Caco-2 (cell line): Measurements from ENCODE around the gene TLCD3B. TPM values are rescaled to one million over a fixed set of nuclear protein-coding genes. Genes with fewer than 3 reads are reported as not detected.
A peak's percentile ranks its signal among the peaks of the same experiment; 100 is the strongest.
"Not testable (repeated sequence)": the region's sequence is repeated elsewhere in the genome, so short reads cannot be mapped to it uniquely, and the experiment has no call there.

ENCODE experiments used
- BruUV-seq: library from RNA; stranded (reverse); fragments of 400-500 nt; replicated peaks from 2 replicates; lab custom pipeline; 2021; lab: Mats Ljungman, UMichigan
- CTCF ChIA-PET: fragments of 300-600 bp; sonication (Branson Sonifier 250); formaldehyde crosslinking; loops from one replicate; lab custom pipeline; 2022; ENCODE audit warnings: antibody characterized with exemption; lab: Charles Lee
- POLR2A ChIA-PET: fragments of 300-600 bp; sonication (Branson Sonifier 250); formaldehyde crosslinking; loops from one replicate; lab custom pipeline; 2022; ENCODE audit warnings: antibody characterized with exemption; lab: Charles Lee
- DNase-seq, 2 experiments: peaks; one replicate each; pipeline versions ENCODE4 v3.0.0 to v3.0.0-alpha.2; 2020 to 2022
- H3K27me3 ChIP-seq: replicated peaks from 2 replicates; pipeline ENCODE4 v1.6.0; 2011; ENCODE audit warnings: low read length; ENCODE audit not compliant: control insufficient read depth, insufficient read depth
- H3K36me3 ChIP-seq: 2 replicates; pipeline ENCODE4 v1.5.1; 2011; ENCODE audit warnings: low read length; ENCODE audit not compliant: control insufficient read depth, insufficient read depth
- H3K4me1 ChIP-seq: fragments of 250-450 bp; sonication (Bioruptor Pico); 2 replicates; pipeline ENCODE4 v1.5.1; 2020; ENCODE audit warnings: mild to moderate bottlenecking
- H3K4me3 ChIP-seq: 2 replicates; pipeline ENCODE4 v1.5.1; 2011; ENCODE audit warnings: low read depth, mild to moderate bottlenecking, control low read depth, low read length
- H3K9me3 ChIP-seq: fragments of 250-450 bp; sonication (Bioruptor Pico); 2 replicates; pipeline ENCODE4 v1.5.1; 2020; ENCODE audit warnings: mild to moderate bottlenecking, moderate library complexity
- H3K27ac Mint-ChIP-seq: one replicate; pipeline ENCODE4 v1.8.0; 2022; ENCODE audit warnings: mixed read lengths; ENCODE audit not compliant: unreplicated experiment
- H3K27me3 Mint-ChIP-seq: one replicate; pipeline ENCODE4 v1.8.0; 2022; ENCODE audit warnings: mixed read lengths; ENCODE audit not compliant: insufficient read depth, unreplicated experiment
- H3K36me3 Mint-ChIP-seq: one replicate; pipeline ENCODE4 v1.8.0; 2022; ENCODE audit warnings: mild to moderate bottlenecking, mixed read lengths; ENCODE audit not compliant: insufficient read depth, unreplicated experiment
- H3K4me1 Mint-ChIP-seq: one replicate; pipeline ENCODE4 v1.8.0; 2022; ENCODE audit warnings: low read depth, mixed read lengths; ENCODE audit not compliant: unreplicated experiment
- H3K4me3 Mint-ChIP-seq: one replicate; pipeline ENCODE4 v1.8.0; 2022; ENCODE audit warnings: mild to moderate bottlenecking, moderate library complexity, mixed read lengths; ENCODE audit not compliant: unreplicated experiment
- H3K9me3 Mint-ChIP-seq: one replicate; pipeline ENCODE4 v1.8.0; 2022; ENCODE audit warnings: mixed read lengths; ENCODE audit not compliant: unreplicated experiment
- CTCF ChIP-seq, 2 experiments: fragments of 200-600 bp in 1 of 2; IDR thresholded peaks; 1 replicate in 1 of 2; 2 replicates in 1 of 2; pipeline versions ENCODE4 v1.5.1 to v1.8.0; 2011 to 2022; ENCODE audit warnings: antibody characterized with exemption in 1 of 2, control low read depth in 1 of 2, inconsistent platforms in 1 of 2, low read depth in 1 of 2, low read length in 1 of 2, mild to moderate bottlenecking in 1 of 2, moderate library complexity in 1 of 2; ENCODE audit not compliant: insufficient read depth in 1 of 2, severe bottlenecking in 1 of 2, unreplicated experiment in 1 of 2
- intact Hi-C: fragments of 100-400 bp; cut with micrococcal nuclease; formaldehyde crosslinking; loops from one replicate; pipeline ENCODE4 v1.10.0; 2022; ENCODE audit not compliant: unreplicated experiment
- total RNA-seq: library from RNA; stranded (reverse); gene quantifications from 2 replicates; pipeline ENCODE4 v1.2.3, GENCODE V29; 2022

The TLCD3B gene
- total RNA-seq, 1 experiment from 2014 or later, result 0.48 TPM

GRCh38 chr16:30046178-30046577 is 15.1 kb upstream of the TLCD3B start:
- POLR2A ChIA-PET, result no interaction called here
- no peak overlapping the region for H3K4me3 Mint-ChIP-seq

GRCh38 chr16:30041841-30042240 is 10.8 kb upstream of the TLCD3B start:
- CTCF ChIA-PET, result interaction anchor here (0.6 to 0.9 kb wide), 2 partner anchors 10 to 1101 kb away, joined by 3 to 4 read pairs; no protein-coding TSS in a partner anchor
- BruUV-seq, result no TSS peak

More at GRCh38 chr16:30046178-30046577, 15.1 kb upstream of the TLCD3B start:
- Histone ChIP-seq H3K9me3 (no peaks in the 10 kb centered on the region), H3K27me3 (no peaks in the 10 kb centered on the region), H3K36me3 (no peaks in the 10 kb centered on the region), H3K4me3 (no peak overlapping the region), H3K4me1 (no peaks in the 10 kb centered on the region)
- no peaks in the 10 kb centered on the region for H3K4me1 Mint-ChIP-seq
- CTCF ChIA-PET, result no interaction called here
- no TSS peak for BruUV-seq
- intact Hi-C loops, result no loop called here
- H3K27ac Mint-ChIP-seq, result no peak overlapping the region
- no peaks in the 10 kb centered on the region for H3K36me3 Mint-ChIP-seq
- no peaks in the 10 kb centered on the region for H3K9me3 Mint-ChIP-seq
- no peak for DNase-seq
- H3K27me3 Mint-ChIP-seq, result no peaks in the 10 kb centered on the region
- TF ChIP-seq CTCF (IDR thresholded peaks at IDR 0.05; ENCODE audit: insufficient read depth in 1 of 2, low read depth in 1 of 2, low read length in 1 of 2, severe bottlenecking in 1 of 2, unreplicated experiment in 1 of 2), result no peak

GRCh38 chr16:30040690-30041089 is 9.6 kb upstream of the TLCD3B start:
- H3K9me3 Mint-ChIP-seq, POLR2A ChIA-PET, DNase-seq, intact Hi-C loops, H3K36me3 Mint-ChIP-seq, H3K36me3 ChIP-seq, H3K4me1 ChIP-seq, H3K27me3 ChIP-seq, H3K9me3 ChIP-seq, H3K4me1 Mint-ChIP-seq, H3K27ac Mint-ChIP-seq, BruUV-seq, CTCF ChIA-PET, H3K27me3 Mint-ChIP-seq, H3K4me3 ChIP-seq, H3K4me3 Mint-ChIP-seq: not testable (repeated sequence)

More at GRCh38 chr16:30041841-30042240, 10.8 kb upstream of the TLCD3B start:
- DNase-seq, result no peak
- no peaks in the 10 kb centered on the region for H3K36me3 ChIP-seq
- intact Hi-C loops, result no loop called here
- no peaks in the 10 kb centered on the region for H3K9me3 ChIP-seq
- Mint-ChIP-seq H3K4me3 (no peak overlapping the region), H3K9me3 (no peaks in the 10 kb centered on the region), H3K27ac (no peak overlapping the region), H3K27me3 (no peaks in the 10 kb centered on the region), H3K4me1 (no peaks in the 10 kb centered on the region), H3K36me3 (no peaks in the 10 kb centered on the region)
- TF ChIP-seq CTCF (IDR thresholded peaks at IDR 0.05; ENCODE audit: insufficient read depth in 1 of 2, low read depth in 1 of 2, low read length in 1 of 2, severe bottlenecking in 1 of 2, unreplicated experiment in 1 of 2), result peak in 1 of 2 experiments; percentile 56
- no peak overlapping the region for H3K4me3 ChIP-seq
- no peaks in the 10 kb centered on the region for H3K4me1 ChIP-seq
- POLR2A ChIA-PET, result no interaction called here
- H3K27me3 ChIP-seq, result no peaks in the 10 kb centered on the region

GRCh38 chr16:30040221-30040620 is 9.2 kb upstream of the TLCD3B start:
- Mint-ChIP-seq H3K4me1 (no peaks in the 10 kb centered on the region), H3K9me3 (no peaks in the 10 kb centered on the region), H3K27ac (no peak overlapping the region), H3K27me3 (peaks cover 3% of the 10 kb centered on the region), H3K36me3 (no peaks in the 10 kb centered on the region), H3K4me3 (no peak overlapping the region)
- no peaks in the 10 kb centered on the region for H3K36me3 ChIP-seq
- DNase-seq, result no peak
- no peak for TF ChIP-seq CTCF (IDR thresholded peaks at IDR 0.05; ENCODE audit: insufficient read depth in 1 of 2, low read depth in 1 of 2, low read length in 1 of 2, severe bottlenecking in 1 of 2, unreplicated experiment in 1 of 2)
- no peaks in the 10 kb centered on the region for H3K9me3 ChIP-seq
- no peaks in the 10 kb centered on the region for H3K27me3 ChIP-seq
- BruUV-seq, result no TSS peak
- H3K4me1 ChIP-seq, result no peaks in the 10 kb centered on the region
- CTCF ChIA-PET, result no interaction called here
- intact Hi-C loops, result no loop called here
- POLR2A ChIA-PET, result no interaction called here
- H3K4me3 ChIP-seq, result no peak overlapping the region
